ENCODE results near the gene SOX6. TPM values are rescaled to one million over a fixed set of nuclear protein-coding genes. Genes with fewer than 3 reads are reported as not detected.

SOX6 gene
- 0.09 and 0.47 TPM in 2 replicates for total RNA-seq

GRCh38 chr11:16356057-16356760 lies at the start of gene SOX6:
Gene SOX6, minus strand, starts transcription at chr11:16356546. Its CDS starts 15,298 bp downstream, at chr11:16341248.

Measured in pericardium fibroblast (primary cell).